ENCODE results near the gene NCOA7. TPM values are rescaled to one million over a fixed set of nuclear protein-coding genes. Genes with fewer than 3 reads are reported as not detected.
A peak's percentile ranks its signal among the peaks of the same experiment; 100 is the strongest.

The NCOA7 gene
- total RNA-seq, 2 donors from 2014 or later, result 11.4 to 15.2 TPM

- H3K36me3 Mint-ChIP-seq (ENCODE audit: low read depth), result no peaks in the 10 kb centered on the region
- peak; percentile 66 for DNase-seq
Measured at GRCh38 chr6:125867483-125867942, 76.8 kb downstream of the NCOA7 start.

GRCh38 chr6:125868252-125868651 lies 77.5 kb downstream of the NCOA7 start:
- H3K36me3 ChIP-seq (ENCODE audit: control insufficient read depth, insufficient read depth, low read length), result no peaks in the 10 kb centered on the region
- Mint-ChIP-seq H3K36me3 (ENCODE audit: low read depth) (no peaks in the 10 kb centered on the region), H3K27ac (no peak overlapping the region), H3K4me1 (peaks cover 4% of the 10 kb centered on the region), H3K27me3 (ENCODE audit: insufficient read depth) (no peaks in the 10 kb centered on the region), H3K9me3 (no peaks in the 10 kb centered on the region), H3K4me3 (no peak overlapping the region)
- no peaks in the 10 kb centered on the region for H3K4me1 ChIP-seq (ENCODE audit: control insufficient read depth, insufficient read depth, low read length)
- no peaks in the 10 kb centered on the region for H3K27me3 ChIP-seq (ENCODE audit: control insufficient read depth, insufficient read depth, low read length, poor library complexity, severe bottlenecking)
- no peak for TF ChIP-seq CTCF (conservative IDR thresholded peaks at IDR 0.05)
- H3K27ac ChIP-seq (ENCODE audit: low read depth, low read length), result no peak overlapping the region
- DNase-seq, result no peak
- WGBS, 2 experiments (ENCODE audit: insufficient coverage in 1 of 2, insufficient read length in 1 of 2), result 94% methylated on average over 2 of the region's 2 CpGs; no CpG with 5 or more reads in 1 of the 2 experiments
- no peak overlapping the region for H3K9ac ChIP-seq (ENCODE audit: extremely low read depth, low read length, poor library complexity, severe bottlenecking)
- H3K4me3 ChIP-seq (ENCODE audit: low read length), result no peak overlapping the region
- no peaks in the 10 kb centered on the region for H3K9me3 ChIP-seq (ENCODE audit: control insufficient read depth, low read length)

More at GRCh38 chr6:125867483-125867942, 76.8 kb downstream of the NCOA7 start:
- Histone ChIP-seq H3K4me1 (ENCODE audit: control insufficient read depth, insufficient read depth, low read length) (no peaks in the 10 kb centered on the region), H3K36me3 (ENCODE audit: control insufficient read depth, insufficient read depth, low read length) (no peaks in the 10 kb centered on the region), H3K27ac (ENCODE audit: low read depth, low read length) (no peak overlapping the region), H3K9me3 (ENCODE audit: control insufficient read depth, low read length) (no peaks in the 10 kb centered on the region), H3K9ac (ENCODE audit: extremely low read depth, low read length, poor library complexity, severe bottlenecking) (no peak overlapping the region), H3K27me3 (ENCODE audit: control insufficient read depth, insufficient read depth, low read length, poor library complexity, severe bottlenecking) (no peaks in the 10 kb centered on the region), H3K4me3 (ENCODE audit: low read length) (no peak overlapping the region)
- Mint-ChIP-seq H3K9me3 (no peaks in the 10 kb centered on the region), H3K4me3 (no peak overlapping the region), H3K4me1 (peaks cover 7% of the 10 kb centered on the region), H3K27me3 (ENCODE audit: insufficient read depth) (no peaks in the 10 kb centered on the region), H3K27ac (no peak overlapping the region)
- no peak for TF ChIP-seq CTCF (conservative IDR thresholded peaks at IDR 0.05)
- WGBS, 2 experiments (ENCODE audit: insufficient coverage in 1 of 2, insufficient read length in 1 of 2), result 83 to 100% methylated on average over 3 to 6 of the region's 6 CpGs

DNA sequence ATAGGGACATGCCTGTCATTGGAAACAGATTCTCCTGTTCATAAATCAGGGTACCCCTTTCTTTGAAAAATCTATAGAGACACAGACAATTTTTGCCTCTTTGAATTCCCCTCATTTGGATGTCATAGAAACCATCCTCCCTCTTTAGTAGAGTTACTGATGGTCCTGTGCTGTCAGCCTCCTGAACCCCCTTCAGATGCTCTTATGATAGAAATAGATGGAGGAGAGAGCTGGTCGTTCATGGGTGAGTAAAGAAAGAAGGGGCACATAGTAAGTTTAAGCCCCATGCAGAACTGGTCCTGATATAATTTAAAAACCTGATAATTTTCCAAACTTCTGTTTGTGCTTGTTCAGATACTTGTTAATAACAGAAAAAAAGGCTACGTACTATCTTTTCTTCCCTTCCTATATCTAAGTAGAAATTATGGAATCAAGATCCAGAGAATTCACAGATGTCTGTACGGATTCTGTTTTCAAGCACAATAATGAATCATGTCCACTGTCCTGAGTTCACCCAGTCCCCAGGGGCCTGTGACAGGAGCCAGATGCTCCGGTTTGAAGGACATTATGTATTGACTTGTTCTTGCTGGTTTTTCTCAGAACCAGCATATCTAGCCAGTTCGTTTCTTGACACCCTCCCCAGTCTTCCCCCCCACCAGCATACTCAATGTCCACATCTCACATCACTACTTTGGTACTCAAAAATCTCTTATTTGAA lies 78.1 kb downstream of the NCOA7 start:
- DNase-seq, result no peak
- TF ChIP-seq CTCF (conservative IDR thresholded peaks at IDR 0.05), result no peak
- H3K9me3 ChIP-seq (ENCODE audit: control insufficient read depth, low read length), result no peaks in the 10 kb centered on the region
- H3K4me3 ChIP-seq (ENCODE audit: low read length), result no peak overlapping the region
- no peak overlapping the region for H3K9ac ChIP-seq (ENCODE audit: extremely low read depth, low read length, poor library complexity, severe bottlenecking)
- WGBS, 2 experiments (ENCODE audit: insufficient coverage in 1 of 2, insufficient read length in 1 of 2), result 91 to 98% methylated on average over 4 to 5 of the region's 5 CpGs
- H3K36me3 Mint-ChIP-seq (ENCODE audit: low read depth), result no peaks in the 10 kb centered on the region
- no peaks in the 10 kb centered on the region for H3K4me1 ChIP-seq (ENCODE audit: control insufficient read depth, insufficient read depth, low read length)
- no peak overlapping the region for H3K27ac Mint-ChIP-seq
- H3K27ac ChIP-seq (ENCODE audit: low read depth, low read length), result no peak overlapping the region
- H3K4me1 Mint-ChIP-seq, result peaks cover 3% of the 10 kb centered on the region
- no peaks in the 10 kb centered on the region for H3K9me3 Mint-ChIP-seq
- no peaks in the 10 kb centered on the region for H3K36me3 ChIP-seq (ENCODE audit: control insufficient read depth, insufficient read depth, low read length)
- no peak overlapping the region for H3K4me3 Mint-ChIP-seq
- H3K27me3 ChIP-seq (ENCODE audit: control insufficient read depth, insufficient read depth, low read length, poor library complexity, severe bottlenecking), result no peaks in the 10 kb centered on the region
- no peaks in the 10 kb centered on the region for H3K27me3 Mint-ChIP-seq (ENCODE audit: insufficient read depth)
